OCI-LY3 (cell line): Measurements from ENCODE around the gene FUT8.

Experiments
- CTCF ChIP-seq: fragments of 200-600, 300-600 bp; sonication (generic); IDR thresholded peaks from 2 replicates; pipeline ENCODE4 v1.5.1; 2014; ENCODE audit warnings: antibody characterized with exemption, low read length, low read depth
- EZH2phosphoT487 ChIP-seq: fragments of 200-600 bp; shearing (Covaris generic); IDR thresholded peaks from 2 replicates; pipeline ENCODE4 v1.6.1; 2018; ENCODE audit warnings: antibody characterized with exemption, mixed run types, low read depth

- TF ChIP-seq CTCF = no peak
- TF ChIP-seq EZH2phosphoT487 = no peak
Observed at GRCh38 chr14:65748796-65749195, 336.3 kb downstream of the FUT8 start.
